ENCODE data around the gene ZNF598.

DNA sequence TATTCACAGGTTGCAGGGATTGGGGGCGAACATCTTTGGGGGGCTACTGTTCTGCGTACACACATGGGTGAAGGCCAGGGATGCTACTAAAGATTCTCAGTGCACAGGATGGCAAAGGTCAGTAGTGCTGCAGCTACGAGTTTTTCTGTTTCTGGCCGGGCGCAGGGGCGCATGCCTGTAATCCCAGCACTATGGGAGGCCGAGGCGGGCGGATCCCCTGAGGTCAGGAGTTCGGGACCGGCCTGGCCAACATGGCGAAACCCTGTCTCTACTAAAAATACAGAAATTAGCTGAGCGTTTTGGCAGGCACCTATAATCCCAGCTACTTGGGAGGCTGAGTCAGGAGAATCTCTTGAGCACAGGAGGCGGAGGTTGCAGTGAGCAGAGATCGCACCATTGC is 3.9 kb upstream of the ZNF598 start:
- TF ChIP-seq, protein P1, sequence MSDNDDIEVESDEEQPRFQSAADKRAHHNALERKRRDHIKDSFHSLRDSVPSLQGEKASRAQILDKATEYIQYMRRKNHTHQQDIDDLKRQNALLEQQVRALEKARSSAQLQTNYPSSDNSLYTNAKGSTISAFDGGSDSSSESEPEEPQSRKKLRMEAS (IDR thresholded peaks at IDR 0.05), result no peak
- TF ChIP-seq, protein P2, sequence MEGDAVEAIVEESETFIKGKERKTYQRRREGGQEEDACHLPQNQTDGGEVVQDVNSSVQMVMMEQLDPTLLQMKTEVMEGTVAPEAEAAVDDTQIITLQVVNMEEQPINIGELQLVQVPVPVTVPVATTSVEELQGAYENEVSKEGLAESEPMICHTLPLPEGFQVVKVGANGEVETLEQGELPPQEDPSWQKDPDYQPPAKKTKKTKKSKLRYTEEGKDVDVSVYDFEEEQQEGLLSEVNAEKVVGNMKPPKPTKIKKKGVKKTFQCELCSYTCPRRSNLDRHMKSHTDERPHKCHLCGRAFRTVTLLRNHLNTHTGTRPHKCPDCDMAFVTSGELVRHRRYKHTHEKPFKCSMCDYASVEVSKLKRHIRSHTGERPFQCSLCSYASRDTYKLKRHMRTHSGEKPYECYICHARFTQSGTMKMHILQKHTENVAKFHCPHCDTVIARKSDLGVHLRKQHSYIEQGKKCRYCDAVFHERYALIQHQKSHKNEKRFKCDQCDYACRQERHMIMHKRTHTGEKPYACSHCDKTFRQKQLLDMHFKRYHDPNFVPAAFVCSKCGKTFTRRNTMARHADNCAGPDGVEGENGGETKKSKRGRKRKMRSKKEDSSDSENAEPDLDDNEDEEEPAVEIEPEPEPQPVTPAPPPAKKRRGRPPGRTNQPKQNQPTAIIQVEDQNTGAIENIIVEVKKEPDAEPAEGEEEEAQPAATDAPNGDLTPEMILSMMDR (IDR thresholded peaks at IDR 0.05), result no peak
- TF ChIP-seq POLR2A (IDR thresholded peaks at IDR 0.05; ENCODE audit: low read length), result no peak
- no peak for TF ChIP-seq RAD21 (conservative IDR thresholded peaks at IDR 0.05 in 1 of 2, IDR thresholded peaks at IDR 0.05 in 1 of 2)
- TF ChIP-seq POLR2AphosphoS2 (conservative IDR thresholded peaks at IDR 0.05; ENCODE audit: low read length), result no peak
- TF ChIP-seq KDM1A (IDR thresholded peaks at IDR 0.05; ENCODE audit: low read depth), result no peak
- TF ChIP-seq CHD4 (IDR thresholded peaks at IDR 0.05; ENCODE audit: borderline replicate concordance), result no peak
- no peak for TF ChIP-seq REST (IDR thresholded peaks at IDR 0.05)
